HG03469 (cell line): ENCODE results near the gene TRIP10.
"Not testable (repeated sequence)": the region's sequence is repeated elsewhere in the genome, so short reads cannot be mapped to it uniquely, and the experiment has no call there.

Experiments used
- ATAC-seq: cut with Tn5 transposase; IDR thresholded peaks from one replicate; pipeline ENCODE4 v1.9.1; 2021; ENCODE audit warnings: mild to moderate bottlenecking, moderate library complexity, moderate number of reproducible peaks; ENCODE audit not compliant: unreplicated experiment

Gene TRIP10

DNA sequence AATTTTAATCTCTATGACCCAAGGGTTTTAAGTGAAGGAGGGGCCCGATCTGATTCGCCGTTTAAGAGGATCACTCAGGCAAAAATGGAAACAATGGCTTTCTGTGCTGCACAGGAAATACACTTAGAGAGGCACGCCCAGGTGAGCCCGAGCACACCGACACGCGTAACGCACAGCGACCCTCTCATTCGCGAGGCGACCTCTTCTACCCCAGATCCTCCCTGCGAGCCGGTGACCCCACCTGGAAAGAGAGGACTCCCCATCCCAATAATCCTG, 27.5 kb downstream of the TRIP10 start:
- no peak for ATAC-seq

DNA sequence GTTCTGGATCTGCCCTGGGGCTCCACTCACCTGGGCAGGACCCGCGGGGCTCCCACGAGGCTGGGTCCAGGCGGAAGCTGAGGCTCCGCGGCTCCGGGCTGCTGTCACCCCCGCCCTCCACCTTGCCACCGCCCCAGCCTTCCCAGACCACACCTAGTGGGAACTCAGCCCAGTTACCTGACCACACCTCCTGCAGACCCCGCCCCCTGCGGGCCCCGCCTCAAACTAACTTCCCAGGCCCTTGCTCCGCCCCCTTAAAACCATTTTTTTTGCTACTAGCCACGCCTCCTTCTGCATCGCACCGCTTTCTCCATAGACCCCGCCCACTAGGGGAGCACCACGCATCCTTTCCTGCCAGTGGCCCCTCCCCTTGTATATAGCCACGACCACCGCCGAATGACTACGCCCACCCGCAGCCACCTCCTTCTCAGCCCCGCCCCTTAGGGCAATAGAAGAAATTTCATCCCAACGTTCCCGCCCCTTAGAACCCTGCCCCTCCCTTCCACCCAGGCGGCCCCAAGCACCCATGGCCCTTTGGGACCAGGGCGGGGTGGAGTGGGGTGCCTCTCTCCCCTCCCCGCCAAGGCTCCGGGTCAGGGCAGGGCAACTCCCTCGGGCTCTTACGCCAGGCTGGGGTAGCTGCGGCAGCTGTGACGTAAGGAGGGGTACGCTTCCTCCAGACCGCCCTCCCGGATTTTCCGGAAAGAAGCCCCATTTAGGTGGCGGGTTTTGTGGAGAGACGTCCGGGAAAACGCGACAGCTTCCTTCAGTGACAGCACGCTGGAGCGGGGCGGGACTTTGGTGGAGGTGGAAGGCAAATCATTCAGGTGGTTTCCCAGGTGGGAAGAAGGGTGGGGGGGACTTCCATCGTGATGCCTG, 28.1 kb downstream of the TRIP10 start, which contains the start of gene SH2D3A:
TSS of gene SH2D3A (minus strand) at position 79 of the 879 bp plus-strand sequence. CDS start 3,687 bp downstream, outside the sequence.
- ATAC-seq, result peak; percentile 48

DNA sequence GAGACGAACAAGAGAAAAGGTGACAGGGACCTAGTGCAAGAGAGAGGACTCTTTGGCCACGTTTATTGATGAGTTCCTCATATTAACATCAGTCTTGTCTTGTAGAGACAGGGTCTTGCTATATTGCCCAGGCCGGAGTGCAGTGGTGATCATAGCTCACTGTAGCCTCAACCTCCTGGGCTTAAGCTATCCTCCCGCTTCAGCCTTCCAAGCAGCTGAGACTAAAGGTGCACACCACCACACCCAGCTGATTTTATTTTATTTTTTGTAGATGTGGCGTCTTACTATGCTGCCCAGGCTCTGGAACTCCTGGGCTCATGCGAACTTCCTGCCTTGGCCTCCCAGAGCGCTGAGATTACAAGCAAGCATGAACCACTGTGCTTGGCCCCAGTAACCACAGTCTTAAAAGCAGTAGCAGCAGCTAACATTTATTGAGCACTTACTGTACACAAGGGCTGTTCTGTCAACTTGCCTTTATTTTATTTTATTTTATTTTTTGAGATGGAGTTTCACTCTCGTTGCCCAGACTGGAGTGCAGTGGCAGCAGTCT, 28.8 kb downstream of the TRIP10 start:
- no peak for ATAC-seq

DNA sequence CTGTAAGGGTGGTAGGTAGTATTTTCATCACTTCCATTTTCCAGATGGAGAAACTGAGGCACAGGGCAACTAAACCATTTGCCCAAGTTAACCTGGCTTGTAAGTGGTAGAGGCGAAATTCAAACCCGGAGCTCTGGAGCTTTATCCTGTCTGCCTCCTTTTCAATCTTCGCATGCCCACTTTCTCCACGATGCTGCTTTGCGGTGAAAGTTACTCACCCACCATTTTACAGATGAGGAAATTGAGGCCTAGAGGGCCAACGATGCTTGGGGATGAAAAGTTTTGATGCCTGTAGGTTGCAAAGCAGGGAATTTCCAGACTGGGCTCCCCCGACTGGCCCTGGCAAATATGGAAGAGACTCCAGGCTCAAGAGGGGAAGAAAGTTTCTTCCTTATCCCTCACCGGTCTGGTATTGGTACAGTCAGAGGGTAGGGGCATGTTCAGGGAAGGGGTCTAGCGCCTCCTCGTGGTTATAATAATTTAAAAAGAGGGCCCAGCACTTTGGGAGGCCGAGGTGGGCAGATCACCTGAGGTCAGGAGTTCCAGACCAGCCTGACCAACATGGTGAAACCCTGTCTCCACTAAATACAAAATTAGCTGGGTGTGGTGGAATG, 29.6 kb downstream of the TRIP10 start:
- no peak for ATAC-seq

DNA sequence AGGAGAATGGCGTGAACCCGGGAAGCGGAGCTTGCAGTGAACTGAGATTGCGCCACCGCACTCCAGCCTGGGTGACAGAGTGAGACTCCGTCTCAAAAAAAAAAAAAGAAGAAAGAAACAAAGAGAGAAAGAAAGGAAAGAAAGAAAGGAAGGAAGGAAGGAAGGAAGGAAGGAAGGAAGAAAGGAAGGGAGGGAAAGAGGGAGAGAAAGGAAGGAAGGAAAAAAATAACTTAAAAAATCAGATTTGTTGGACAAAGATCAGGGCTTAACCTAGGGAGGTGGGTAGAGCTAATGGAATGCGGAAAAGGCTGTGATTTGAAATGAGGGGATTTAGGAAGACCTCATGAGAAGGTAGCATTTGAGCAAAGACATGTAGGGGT, 32.2 kb downstream of the TRIP10 start:
- ATAC-seq, result not testable (repeated sequence)

DNA sequence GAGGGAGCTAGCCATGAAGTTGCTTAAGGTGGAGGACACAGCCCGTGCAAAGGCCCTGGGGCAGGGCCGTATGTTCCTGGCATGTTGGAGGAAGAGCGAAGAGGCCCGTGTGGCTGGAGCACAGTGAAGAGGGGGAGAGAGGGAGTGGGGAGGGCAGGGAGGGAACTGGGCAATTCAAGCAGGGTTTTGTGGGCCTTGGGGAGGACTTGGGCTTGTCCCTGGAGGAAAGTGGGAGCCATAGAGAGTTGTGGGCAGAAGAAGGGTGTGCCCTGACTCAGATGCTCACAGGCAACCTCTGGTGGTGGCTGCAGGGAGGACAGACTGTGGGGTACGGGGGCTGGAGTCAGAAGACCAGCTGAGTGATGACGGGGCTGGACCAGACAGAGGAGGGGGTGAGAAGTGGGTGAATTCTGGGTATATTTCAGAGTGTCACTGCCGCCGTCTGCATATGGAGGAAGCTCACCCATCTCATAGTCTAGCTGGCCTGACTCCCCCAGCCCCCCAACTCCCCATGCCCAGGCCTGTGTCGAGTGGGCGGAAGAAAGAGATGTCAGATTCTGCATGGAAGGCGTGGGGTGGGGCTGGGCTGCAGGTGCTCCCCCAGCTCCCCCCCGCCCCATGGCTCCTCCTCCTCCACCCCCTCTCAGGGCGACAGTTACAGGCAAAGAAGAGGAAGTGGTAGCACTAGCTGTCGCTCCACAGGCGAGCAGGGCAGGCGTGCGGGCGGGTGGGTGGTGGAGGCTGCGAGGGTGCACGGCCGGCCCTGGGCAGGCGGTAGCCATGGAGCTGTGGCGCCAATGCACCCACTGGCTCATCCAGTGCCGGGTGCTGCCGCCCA, 32.8 kb downstream of the TRIP10 start, which contains the start of gene VAV1:
TSS of gene VAV1 (plus strand) at position 681 of the 838 bp plus-strand sequence. CDS start at position 781, 100 bp downstream.
- ATAC-seq, result no peak

DNA sequence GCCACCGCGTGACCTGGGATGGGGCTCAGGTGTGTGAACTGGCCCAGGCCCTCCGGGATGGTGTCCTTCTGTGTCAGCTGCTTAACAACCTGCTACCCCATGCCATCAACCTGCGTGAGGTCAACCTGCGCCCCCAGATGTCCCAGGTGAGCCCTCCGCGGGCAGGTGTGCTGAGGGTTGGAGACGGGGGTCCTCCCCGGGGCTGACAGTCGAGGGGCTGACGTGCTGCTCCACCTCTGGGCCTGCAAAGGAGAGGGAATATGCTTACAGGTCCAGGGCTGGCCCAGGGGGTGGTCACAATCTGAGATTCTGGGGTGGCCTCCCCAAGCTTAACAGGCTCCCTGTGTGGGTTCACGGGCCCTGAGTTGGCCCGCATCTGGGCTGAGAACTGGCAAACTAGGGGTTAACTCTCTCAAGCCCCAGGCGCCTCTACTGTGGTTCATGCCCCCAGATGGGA, 33.4 kb downstream of the TRIP10 start:
- ATAC-seq, result no peak

DNA sequence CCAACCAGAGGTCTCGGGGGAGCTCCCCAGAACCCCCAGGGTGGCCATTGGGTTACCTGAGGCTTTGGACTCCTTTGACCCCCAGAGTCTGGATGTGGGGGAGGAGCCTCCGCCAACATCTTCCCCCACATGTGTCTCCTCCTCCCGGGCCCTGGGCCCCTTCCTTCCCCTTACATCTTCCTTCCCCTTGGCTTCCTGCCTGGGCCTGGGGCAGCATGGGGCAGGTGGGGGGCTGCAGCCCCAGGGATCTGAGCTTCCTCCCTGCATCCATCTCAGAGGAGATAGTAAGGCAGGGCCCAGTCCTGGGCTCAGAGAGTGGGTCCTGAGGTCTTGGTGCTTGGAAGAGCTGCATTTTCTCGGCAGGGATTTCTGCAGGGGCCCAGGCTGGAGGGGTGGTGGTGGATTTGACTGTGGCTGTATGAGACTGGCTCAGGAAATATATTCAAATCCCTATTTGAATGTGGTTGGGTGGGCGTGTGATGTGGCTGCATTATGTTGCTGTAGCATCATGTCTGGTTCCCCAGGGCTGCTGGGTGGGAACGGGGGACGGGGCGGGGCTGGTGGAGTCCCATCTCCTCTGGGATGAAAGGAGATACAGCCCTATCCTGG, 33.9 kb downstream of the TRIP10 start:
- ATAC-seq, result no peak

DNA sequence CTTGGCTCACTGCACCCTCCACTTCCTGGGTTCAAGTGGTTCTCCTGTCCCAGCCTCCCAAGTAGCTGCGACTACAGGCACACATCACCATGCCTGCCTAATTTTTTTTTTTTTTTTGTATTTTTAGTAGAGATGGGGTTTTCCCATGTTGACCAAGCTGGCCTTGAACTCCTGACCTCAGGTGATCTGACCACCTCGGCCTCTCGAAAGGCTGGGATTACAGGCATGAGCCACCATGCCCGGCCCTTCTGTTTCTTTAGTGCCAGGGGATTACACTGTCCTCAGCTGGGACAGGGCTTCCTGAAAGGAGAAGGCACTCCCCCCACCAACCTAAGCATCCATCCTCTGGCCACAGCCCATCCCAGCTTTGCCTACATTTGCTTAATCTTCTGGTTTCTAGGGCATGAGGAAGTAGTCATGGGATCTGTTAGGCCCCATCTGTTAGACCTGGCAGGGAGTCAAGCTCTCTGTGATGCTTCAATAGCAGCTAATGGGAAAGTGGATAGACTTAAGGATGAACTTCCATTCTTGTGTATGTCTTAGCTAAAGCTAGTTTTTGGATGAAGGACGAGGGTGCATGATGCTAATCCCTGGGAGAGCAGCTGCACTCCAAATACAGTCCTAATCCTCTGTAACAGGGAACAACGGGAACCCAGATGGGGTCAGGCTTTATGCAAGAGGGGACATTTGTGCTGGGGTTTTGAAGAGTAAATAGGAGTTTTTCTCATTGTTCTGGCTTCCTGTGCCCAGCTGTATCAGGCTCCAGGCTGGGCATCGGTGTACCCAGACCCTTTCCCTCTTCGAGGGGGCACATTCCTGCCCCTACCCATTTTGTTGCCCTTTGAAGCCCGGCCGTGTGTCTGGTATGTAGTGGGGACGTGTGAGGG, 35.6 kb downstream of the TRIP10 start:
- no peak for ATAC-seq

DNA sequence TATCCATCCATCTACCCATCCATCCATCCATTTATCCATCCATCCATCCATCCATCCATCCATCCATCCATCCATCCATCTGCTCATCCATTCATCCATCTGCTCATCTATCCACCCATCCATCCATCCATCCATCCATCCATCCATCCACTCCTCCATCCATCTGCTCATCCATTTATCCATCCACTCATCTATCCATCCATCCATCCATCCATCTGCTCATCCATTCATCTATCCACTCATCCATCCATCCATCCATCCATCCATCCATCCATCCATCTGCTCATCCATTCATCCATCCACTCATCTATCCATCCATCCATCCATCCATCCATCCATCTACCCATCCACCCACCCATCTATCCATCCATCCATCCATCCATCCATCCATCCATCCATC, 36.6 kb downstream of the TRIP10 start:
- not testable (repeated sequence) for ATAC-seq

DNA sequence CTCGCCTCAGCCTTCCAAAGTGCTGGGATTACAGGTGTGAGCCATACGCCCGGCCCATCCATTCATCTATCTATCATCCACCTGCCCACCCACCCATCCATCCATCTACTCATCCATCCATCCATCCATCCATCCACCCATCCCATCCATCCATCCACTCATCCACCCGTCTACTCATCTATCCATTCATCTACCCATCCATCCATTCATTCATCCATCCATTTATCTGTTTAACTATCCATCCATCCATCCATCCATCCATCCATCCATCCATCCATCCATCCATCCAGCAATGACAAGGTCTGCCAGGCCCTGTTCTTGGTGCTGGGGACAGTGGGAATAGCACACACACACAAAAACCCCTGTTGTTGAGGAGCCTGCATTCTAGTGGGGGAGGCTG, 37.5 kb downstream of the TRIP10 start:
- no peak for ATAC-seq

DNA sequence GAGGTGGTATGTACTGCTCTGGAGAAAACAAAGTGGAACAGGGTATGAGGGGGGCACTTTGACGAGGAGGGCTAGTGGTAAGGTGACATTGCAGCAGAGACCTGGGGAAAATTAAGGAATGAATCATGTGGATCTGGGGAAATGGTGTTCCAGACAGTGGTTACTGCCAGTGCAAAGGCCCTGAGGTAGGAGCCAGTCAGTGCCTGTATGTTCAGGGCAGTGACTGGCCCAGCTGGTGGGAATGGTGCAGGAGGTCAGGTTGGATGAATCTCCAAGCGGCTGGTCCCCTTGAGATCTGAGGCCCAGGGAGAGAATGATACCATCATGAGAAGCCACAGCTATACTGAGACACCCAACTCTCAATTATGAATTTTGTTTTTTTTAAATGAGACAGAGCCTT, 38.0 kb downstream of the TRIP10 start:
- no peak for ATAC-seq

DNA sequence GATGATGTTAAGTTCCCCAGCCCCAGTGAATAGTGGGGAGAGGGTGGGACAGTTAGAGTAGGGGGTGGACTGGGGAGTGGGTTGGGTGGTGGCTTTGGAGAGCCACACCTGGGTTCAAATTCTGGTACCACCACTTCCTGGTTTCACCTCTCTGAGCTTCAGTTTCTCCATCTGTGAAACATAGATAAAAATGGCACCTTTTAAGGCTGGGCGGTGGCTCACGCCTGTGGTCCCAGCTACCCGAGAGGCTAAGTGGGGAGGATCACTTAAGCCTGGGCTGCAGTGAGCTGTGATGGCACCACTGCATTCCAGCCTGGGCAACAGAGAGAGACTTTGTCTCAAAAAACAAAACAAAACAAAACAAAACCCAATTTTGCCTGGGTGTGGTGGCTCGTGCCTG, 38.9 kb downstream of the TRIP10 start:
- ATAC-seq, result no peak

DNA sequence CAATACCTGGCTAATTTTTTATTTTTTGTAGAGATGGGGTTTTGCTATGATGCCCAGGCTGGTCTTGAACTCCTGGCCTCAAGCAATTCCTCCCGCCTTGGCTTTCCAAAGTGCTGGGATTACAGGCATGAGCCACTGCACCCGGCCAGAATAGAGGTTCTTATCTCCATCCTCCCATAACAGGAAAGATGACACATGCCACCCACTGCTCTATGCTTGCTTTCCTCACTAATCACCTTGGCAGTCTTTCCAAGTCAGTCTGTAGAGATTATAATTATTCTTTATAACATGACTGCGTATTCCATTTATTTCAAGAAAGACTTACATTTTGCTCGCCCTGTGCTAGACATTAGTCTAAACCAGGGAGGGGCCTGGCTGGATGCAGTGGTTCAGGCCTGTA, 39.7 kb downstream of the TRIP10 start:
- ATAC-seq, result no peak

DNA sequence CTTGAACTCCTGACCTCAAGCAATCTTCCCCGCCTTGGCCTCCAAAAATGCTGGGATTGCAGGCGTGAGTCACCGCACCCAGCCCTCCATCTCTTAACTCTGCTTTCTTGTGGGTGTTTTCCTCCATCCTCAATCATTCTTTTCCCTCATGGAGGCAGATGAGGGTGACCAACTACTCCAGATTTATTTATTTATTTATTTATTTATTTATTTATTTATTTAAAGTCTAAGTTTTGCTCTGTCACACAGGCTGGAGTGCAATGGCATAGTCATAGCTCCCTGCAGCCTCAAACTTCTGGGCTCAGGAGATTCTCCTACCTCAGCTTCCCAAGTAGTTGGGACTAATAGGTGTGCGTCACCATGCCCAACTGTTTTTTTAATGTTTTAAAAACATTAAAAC, 47.9 kb downstream of the TRIP10 start:
- no peak for ATAC-seq

DNA sequence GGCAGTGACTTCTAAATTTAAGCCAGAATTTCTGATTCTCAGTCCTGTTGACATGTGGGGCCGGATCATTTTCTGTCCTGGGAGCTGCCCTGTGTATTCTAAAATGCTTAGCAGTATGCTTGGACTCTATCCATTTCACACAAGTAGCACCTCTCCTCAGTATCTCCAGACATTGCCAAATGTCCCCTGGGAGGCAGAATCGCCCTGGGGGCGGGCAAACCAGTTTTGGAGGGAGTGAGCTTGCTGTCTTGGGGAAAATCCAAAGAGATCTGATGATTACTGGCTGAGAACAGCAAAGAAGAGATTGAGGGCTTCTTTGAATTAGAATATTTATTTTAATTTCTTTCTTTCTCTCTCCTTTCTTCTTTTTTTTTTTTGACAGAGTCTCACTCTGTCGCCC, 49.4 kb downstream of the TRIP10 start:
- ATAC-seq, result no peak

DNA sequence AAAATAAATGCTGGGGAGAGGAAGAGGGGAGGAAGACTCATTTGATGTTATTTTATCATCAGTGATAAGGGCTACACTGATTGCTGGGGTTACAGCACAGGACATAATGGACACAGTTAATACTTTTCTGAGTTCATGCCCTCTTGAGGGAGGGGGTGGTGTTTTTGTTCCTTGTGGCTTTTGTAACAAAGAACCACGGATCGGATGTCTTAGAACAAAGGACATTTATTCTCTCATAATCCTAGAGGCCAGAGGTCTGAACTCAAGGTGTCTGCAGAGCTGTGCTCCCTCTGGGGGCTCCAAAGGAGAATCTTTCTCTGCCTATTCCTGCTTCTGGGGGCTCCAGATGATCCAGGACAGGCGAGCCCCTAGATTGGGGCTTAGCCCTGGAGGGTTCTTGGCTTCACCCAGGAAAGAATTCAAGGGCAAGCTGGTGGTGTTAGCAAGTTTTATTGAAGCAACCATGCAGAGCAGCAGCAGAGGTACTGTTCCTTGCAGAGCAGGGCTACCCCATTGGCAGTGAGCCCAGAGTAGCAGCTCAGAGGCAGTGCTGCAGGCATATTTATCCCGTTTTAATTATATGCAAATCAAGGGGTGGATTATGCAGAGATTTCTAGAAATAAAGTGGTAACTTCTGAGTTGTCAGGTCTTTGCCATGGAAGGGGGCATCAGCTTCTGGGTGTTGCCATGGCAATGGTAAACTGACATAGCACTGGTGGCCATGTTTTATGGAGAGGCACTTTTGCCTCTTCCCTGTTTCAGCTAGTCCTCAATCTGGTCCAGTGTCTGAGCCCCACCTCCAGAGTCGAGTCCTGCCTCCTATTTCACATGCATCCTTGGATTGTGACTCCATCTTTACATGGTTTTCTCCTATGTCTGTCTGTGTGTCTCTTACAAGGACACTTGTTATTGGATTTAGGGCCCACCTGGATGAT, 51.0 kb downstream of the TRIP10 start:
- ATAC-seq, result no peak

DNA sequence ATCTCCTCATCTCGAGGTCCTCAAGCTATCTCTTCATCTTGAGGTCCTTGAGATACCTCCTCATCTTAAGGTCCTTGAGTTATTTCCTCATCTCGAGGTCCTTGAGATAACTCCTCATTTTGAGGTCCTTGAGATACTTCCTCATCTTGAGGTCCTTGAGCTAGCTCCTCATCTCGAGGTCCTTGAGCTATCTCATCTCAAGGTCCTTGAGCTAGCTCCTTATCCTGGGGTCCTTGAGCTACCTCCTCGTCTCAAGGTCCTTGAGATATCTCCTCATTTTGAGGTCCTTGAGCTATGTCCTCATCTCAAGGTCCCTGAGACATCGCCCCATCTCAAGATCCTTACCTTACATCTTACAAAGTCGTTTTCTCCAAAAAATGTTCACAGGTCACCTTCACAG, 51.8 kb downstream of the TRIP10 start:
- ATAC-seq, result no peak

DNA sequence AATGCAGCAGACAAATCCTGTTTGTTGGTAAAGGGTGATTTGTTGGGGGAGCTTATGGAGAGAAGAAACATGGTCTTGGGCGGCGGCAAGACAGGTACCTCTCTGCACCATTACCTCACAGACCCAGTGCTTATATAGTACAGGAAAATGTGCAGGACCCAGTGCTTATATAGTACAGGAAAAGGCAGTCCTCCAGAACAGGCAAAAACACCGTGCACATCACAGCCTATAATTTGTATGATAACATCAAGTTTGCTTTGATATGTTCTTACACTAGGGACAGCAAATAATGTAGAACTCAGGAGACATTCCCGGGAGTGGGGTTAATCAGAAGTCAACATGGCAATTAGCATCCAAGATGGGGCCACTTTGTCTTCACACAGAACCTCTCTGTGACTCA, 53.9 kb downstream of the TRIP10 start:
- no peak for ATAC-seq
